Gastrocnemius medialis (tissue), 4 donors: ENCODE data around the gene MOSPD3.

Experiments
- POLR2A ChIP-seq, 2 donors: fragments of 450-650 bp; IDR thresholded peaks; one replicate each; pipeline ENCODE4 v1.6.1; 2017; ENCODE audit warnings: antibody characterized with exemption in 2 of 2, mild to moderate bottlenecking in 2 of 2, moderate library complexity in 2 of 2
- TF ChIP-seq, protein P1 (sequence below), 5 experiments: fragments of 450-650 bp in 3 of 5; fragments of 200-600 bp in 2 of 5; sonication (generic) in 2 of 5; IDR thresholded peaks in 4 of 5; conservative IDR thresholded peaks in 1 of 5; 1 replicate in 4 of 5; 2 replicates in 1 of 5; pipeline ENCODE4 v1.5.1; 2016 to 2019; ENCODE audit warnings: antibody characterized with exemption in 5 of 5, mild to moderate bottlenecking in 3 of 5, moderate library complexity in 3 of 5

- TF ChIP-seq, protein P1, sequence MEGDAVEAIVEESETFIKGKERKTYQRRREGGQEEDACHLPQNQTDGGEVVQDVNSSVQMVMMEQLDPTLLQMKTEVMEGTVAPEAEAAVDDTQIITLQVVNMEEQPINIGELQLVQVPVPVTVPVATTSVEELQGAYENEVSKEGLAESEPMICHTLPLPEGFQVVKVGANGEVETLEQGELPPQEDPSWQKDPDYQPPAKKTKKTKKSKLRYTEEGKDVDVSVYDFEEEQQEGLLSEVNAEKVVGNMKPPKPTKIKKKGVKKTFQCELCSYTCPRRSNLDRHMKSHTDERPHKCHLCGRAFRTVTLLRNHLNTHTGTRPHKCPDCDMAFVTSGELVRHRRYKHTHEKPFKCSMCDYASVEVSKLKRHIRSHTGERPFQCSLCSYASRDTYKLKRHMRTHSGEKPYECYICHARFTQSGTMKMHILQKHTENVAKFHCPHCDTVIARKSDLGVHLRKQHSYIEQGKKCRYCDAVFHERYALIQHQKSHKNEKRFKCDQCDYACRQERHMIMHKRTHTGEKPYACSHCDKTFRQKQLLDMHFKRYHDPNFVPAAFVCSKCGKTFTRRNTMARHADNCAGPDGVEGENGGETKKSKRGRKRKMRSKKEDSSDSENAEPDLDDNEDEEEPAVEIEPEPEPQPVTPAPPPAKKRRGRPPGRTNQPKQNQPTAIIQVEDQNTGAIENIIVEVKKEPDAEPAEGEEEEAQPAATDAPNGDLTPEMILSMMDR (IDR thresholded peaks at IDR 0.05 in 4 of 5, conservative IDR thresholded peaks at IDR 0.05 in 1 of 5) = no peak
- TF ChIP-seq POLR2A (IDR thresholded peaks at IDR 0.05) = no peak
Measured at GRCh38 chr7:100606313-100606712, 6.0 kb upstream of the MOSPD3 start.
